ENCODE results near the gene USP32.
A peak's percentile ranks its signal among the peaks of the same experiment; 100 is the strongest.

USP32 gene

DNA sequence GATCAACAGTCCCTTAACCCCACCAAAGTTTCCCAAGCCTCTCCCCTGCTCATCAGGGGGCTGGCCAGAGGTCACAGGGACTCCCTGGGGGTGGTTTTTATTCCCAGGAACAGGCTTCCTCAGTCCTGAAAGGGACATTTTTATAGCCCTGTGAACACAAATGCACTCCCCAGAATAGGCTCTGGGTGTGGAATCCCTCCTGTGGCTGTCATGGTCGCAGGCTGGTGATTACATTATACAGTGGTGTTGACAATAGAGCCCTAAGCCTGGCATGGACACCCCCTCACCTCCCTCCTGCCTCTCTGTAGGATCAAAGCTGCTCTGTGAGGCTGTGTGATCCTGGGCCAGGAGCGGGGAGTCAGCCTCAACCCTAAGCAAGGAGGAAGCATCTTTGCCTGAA lies 243.6 kb downstream of the USP32 start:
- DNase-seq (ENCODE audit: low read depth), result no peak
- H3K4me3 ChIP-seq (ENCODE audit: low read depth, low read length), result no peak overlapping the region
- TF ChIP-seq MYC (IDR thresholded peaks at IDR 0.05; ENCODE audit: low read depth, low read length) (no peak), POLR2A (IDR thresholded peaks at IDR 0.05; ENCODE audit: extremely low read depth, insufficient read length) (no peak)
- TF ChIP-seq, protein P1, sequence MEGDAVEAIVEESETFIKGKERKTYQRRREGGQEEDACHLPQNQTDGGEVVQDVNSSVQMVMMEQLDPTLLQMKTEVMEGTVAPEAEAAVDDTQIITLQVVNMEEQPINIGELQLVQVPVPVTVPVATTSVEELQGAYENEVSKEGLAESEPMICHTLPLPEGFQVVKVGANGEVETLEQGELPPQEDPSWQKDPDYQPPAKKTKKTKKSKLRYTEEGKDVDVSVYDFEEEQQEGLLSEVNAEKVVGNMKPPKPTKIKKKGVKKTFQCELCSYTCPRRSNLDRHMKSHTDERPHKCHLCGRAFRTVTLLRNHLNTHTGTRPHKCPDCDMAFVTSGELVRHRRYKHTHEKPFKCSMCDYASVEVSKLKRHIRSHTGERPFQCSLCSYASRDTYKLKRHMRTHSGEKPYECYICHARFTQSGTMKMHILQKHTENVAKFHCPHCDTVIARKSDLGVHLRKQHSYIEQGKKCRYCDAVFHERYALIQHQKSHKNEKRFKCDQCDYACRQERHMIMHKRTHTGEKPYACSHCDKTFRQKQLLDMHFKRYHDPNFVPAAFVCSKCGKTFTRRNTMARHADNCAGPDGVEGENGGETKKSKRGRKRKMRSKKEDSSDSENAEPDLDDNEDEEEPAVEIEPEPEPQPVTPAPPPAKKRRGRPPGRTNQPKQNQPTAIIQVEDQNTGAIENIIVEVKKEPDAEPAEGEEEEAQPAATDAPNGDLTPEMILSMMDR (IDR thresholded peaks at IDR 0.05; ENCODE audit: low read depth, low read length), result no peak
- TF ChIP-seq, protein P2, sequence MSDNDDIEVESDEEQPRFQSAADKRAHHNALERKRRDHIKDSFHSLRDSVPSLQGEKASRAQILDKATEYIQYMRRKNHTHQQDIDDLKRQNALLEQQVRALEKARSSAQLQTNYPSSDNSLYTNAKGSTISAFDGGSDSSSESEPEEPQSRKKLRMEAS (IDR thresholded peaks at IDR 0.05; ENCODE audit: low read depth, low read length), result no peak

DNA sequence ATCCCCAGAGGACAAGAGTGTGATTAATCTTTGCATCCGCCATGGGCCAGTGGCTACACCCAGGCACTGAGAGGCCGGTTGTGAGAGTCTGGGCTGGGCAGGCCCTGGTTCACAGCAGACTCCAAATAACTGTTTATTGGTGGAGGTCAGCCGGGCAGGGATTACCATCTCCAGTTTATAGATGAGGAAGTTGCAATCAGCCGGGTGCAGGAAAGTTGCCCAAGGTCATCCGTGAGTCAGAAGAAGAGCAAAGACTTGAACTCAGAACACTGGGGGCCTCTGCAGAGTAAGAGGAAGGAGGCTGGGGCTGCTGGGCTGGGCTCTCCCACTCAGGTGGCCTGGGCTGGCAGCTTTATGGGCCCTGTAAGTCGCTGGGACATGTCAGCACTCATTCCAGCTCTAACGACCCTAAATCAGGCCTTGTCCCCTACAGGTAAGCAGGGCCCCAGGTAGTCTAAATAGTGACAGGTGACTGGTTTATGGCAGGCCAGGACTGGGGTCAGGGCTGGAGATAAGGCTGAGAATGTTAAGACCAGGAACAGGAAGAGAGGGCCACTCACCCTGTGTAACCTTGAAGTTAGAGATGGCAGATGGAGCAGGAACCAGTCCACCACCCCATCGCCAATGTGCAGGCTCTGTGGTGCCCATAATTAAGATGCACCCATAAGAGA lies 244.2 kb downstream of the USP32 start:
- TF ChIP-seq MYC (IDR thresholded peaks at IDR 0.05; ENCODE audit: low read depth, low read length) (no peak), POLR2A (IDR thresholded peaks at IDR 0.05; ENCODE audit: extremely low read depth, insufficient read length) (no peak)
- TF ChIP-seq, protein P1 (IDR thresholded peaks at IDR 0.05; ENCODE audit: low read depth, low read length), result no peak
- TF ChIP-seq, protein P2 (IDR thresholded peaks at IDR 0.05; ENCODE audit: low read depth, low read length), result no peak
- DNase-seq (ENCODE audit: low read depth), result peak; percentile 81
- H3K4me3 ChIP-seq (ENCODE audit: low read depth, low read length), result no peak overlapping the region

DNA sequence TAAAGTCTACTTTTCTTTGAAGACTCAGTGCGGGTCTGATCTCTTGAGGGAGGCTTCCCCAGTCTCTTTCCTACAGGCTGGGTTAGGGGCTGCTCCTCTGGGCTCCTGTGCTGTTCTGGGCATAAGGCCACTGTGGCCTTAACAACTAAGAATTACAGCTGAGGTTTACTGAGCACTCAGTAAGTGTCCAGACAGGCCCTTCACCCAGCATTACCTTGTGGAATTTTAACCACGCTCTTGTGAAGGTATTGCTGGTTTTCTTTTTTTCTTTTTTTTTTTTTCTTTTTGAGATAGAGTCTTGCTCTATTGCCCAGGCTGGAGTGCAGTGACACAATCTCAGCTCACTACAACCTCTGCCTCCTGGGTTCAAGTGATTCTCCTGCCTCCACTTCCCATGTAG lies 245.7 kb downstream of the USP32 start:
- TF ChIP-seq, protein P2 (IDR thresholded peaks at IDR 0.05; ENCODE audit: low read depth, low read length), result no peak
- TF ChIP-seq POLR2A (IDR thresholded peaks at IDR 0.05; ENCODE audit: extremely low read depth, insufficient read length) (no peak), MYC (IDR thresholded peaks at IDR 0.05; ENCODE audit: low read depth, low read length) (no peak)
- TF ChIP-seq, protein P1 (IDR thresholded peaks at IDR 0.05; ENCODE audit: low read depth, low read length), result no peak
- DNase-seq (ENCODE audit: low read depth), result no peak
- no peak overlapping the region for H3K4me3 ChIP-seq (ENCODE audit: low read depth, low read length)

DNA sequence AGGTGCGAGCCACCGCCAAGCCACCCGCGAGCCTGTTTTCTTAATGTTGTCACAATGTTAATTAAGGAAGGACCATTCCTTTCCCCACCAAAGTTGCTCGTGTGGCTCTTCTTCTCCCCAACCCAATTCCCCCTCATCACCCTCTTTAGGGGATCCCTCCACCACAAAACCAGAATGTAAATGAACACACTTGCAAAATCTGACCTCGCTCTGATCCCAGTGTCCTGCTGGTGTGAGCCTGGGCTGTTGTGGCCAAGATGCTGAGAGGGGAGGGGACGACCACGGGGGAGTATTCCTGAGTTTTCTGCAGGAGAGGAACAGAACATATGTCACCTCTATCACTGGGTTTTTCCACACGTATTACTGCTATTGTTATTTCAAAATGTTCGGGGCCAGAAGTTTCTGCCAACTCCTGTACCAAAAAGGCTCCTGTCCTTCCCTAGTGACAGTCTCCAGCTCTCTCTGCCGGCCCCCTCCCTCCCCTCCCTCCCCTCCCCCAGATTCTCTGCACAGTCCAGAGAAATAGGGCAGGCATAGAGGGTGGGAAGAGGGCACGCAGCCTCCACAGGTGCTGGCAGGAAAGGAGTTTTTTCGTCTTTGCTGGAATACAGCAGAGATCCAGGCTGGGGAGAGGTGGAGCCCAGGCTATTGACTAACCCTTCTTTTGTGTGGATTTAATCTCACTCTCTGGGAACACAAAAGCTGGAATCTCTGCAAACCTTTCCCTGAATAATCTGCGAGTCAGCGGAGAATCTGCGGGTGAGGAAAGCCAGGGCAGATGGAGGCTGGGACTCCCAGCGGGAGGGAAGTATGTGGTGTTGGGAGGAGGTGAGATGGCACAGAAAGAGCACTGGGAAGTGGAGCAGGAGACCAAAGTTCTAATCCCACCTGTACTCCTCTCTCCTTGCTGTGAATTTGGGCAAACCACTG lies 246.7 kb downstream of the USP32 start:
- H3K4me3 ChIP-seq (ENCODE audit: low read depth, low read length), result no peak overlapping the region
- DNase-seq (ENCODE audit: low read depth), result no peak
- TF ChIP-seq MYC (IDR thresholded peaks at IDR 0.05; ENCODE audit: low read depth, low read length) (no peak), POLR2A (IDR thresholded peaks at IDR 0.05; ENCODE audit: extremely low read depth, insufficient read length) (no peak)
- TF ChIP-seq, protein P2 (IDR thresholded peaks at IDR 0.05; ENCODE audit: low read depth, low read length), result no peak
- TF ChIP-seq, protein P1 (IDR thresholded peaks at IDR 0.05; ENCODE audit: low read depth, low read length), result no peak

DNA sequence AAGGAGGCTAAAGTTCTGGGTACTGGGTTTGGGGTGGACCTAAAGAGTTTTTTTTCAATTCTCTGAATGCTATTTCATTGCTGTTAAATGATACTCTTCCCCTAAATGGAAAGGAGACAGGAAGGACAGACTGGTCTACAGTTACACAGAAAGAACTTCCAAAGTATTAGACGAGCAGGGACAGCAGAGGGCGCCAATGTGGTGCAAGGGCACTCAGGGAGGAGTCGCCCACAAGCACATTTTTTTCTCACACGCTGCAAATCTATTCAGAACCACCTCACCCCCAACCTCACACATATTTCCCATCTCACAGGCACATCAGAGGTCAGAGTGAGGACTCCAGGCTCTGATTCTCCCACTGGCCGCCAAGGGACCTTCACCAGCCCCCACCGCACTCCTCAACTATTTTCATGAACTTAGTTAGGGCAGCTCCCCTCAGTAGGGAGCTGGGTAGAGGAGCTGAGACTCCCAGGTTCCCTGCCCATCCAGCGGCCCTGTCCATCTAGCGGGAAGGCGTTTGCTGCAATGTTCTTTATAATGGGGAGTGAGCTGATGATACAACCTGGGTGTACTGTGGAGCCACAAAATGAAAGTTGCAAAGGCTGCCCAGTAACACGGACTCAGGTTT lies 248.9 kb downstream of the USP32 start:
- peak; percentile 86 for DNase-seq (ENCODE audit: low read depth)
- TF ChIP-seq MYC (IDR thresholded peaks at IDR 0.05; ENCODE audit: low read depth, low read length) (peak; percentile 77), POLR2A (IDR thresholded peaks at IDR 0.05; ENCODE audit: extremely low read depth, insufficient read length) (no peak)
- TF ChIP-seq, protein P1 (IDR thresholded peaks at IDR 0.05; ENCODE audit: low read depth, low read length), result peak; percentile 77
- TF ChIP-seq, protein P2 (IDR thresholded peaks at IDR 0.05; ENCODE audit: low read depth, low read length), result peak; percentile 72
- H3K4me3 ChIP-seq (ENCODE audit: low read depth, low read length), result no peak overlapping the region
